OCI-LY7 (cell line): ENCODE results near the gene MYNN.

Experiments used
- EZH2phosphoT487 ChIP-seq: fragments of 200-600 bp; sonication (generic); IDR thresholded peaks from 2 replicates; pipeline ENCODE4 v1.6.1; 2018; ENCODE audit warnings: low read depth, borderline replicate concordance, mild to moderate bottlenecking, mixed run types, antibody characterized with exemption, low read length, moderate library complexity, mixed read lengths
- TF ChIP-seq, protein P1 (sequence below): fragments of 200-600 bp; sonication (generic); conservative IDR thresholded peaks from 2 replicates; pipeline ENCODE4 v1.5.1; 2014; ENCODE audit warnings: mild to moderate bottlenecking, antibody characterized with exemption, low read length, moderate library complexity, mixed read lengths

- TF ChIP-seq, protein P1, sequence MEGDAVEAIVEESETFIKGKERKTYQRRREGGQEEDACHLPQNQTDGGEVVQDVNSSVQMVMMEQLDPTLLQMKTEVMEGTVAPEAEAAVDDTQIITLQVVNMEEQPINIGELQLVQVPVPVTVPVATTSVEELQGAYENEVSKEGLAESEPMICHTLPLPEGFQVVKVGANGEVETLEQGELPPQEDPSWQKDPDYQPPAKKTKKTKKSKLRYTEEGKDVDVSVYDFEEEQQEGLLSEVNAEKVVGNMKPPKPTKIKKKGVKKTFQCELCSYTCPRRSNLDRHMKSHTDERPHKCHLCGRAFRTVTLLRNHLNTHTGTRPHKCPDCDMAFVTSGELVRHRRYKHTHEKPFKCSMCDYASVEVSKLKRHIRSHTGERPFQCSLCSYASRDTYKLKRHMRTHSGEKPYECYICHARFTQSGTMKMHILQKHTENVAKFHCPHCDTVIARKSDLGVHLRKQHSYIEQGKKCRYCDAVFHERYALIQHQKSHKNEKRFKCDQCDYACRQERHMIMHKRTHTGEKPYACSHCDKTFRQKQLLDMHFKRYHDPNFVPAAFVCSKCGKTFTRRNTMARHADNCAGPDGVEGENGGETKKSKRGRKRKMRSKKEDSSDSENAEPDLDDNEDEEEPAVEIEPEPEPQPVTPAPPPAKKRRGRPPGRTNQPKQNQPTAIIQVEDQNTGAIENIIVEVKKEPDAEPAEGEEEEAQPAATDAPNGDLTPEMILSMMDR = peak; percentile 84
- TF ChIP-seq EZH2phosphoT487 = no peak
Observed at GRCh38 chr3:169813757-169814517, 40.7 kb downstream of the MYNN start.
